PC-9 (cell line): ENCODE measurements around the gene RAET1L. TPM values are rescaled to one million over a fixed set of nuclear protein-coding genes. Genes with fewer than 3 reads are reported as not detected.
A peak's percentile ranks its signal among the peaks of the same experiment; 100 is the strongest.
"Not testable (repeated sequence)": the region's sequence is repeated elsewhere in the genome, so short reads cannot be mapped to it uniquely, and the experiment has no call there.

ENCODE experiments used
- Bru-seq: library from RNA; stranded (reverse); fragments of 400-500 nt; gene quantifications from one replicate; lab custom pipeline; 2021; lab: Mats Ljungman, UMichigan
- BruChase-seq, 2 experiments: library from RNA; stranded (reverse); fragments of 400-500 nt; gene quantifications; one replicate each; lab custom pipeline; 2021; lab: Mats Ljungman, UMichigan
- BruUV-seq: library from RNA; stranded (reverse); fragments of 400-500 nt; replicated peaks from 2 replicates; lab custom pipeline; 2021; lab: Mats Ljungman, UMichigan
- CTCF ChIA-PET: fragments of 300-600 bp; sonication (Branson Sonifier 250); formaldehyde crosslinking; loops from one replicate; lab custom pipeline; 2022; ENCODE audit warnings: antibody characterized with exemption; lab: Charles Lee
- POLR2A ChIA-PET: fragments of 300-600 bp; sonication (Branson Sonifier 250); formaldehyde crosslinking; loops from one replicate; lab custom pipeline; 2022; ENCODE audit warnings: antibody characterized with exemption; ENCODE audit not compliant: unreplicated experiment; lab: Charles Lee
- DNase-seq, 2 experiments: peaks; one replicate each; pipeline versions ENCODE4 v3.0.0 to v3.0.0-alpha.2; 2015 to 2022; ENCODE audit warnings: mixed read lengths in 1 of 2
- H2AFZ ChIP-seq: fragments of 200-600 bp; sonication (generic); 2 replicates; pipeline ENCODE4 v1.8.1; 2017; ENCODE audit warnings: antibody characterized with exemption
- H3F3A ChIP-seq: fragments of 200-600 bp; sonication (generic); 2 replicates; pipeline ENCODE4 v1.8.1; 2017; ENCODE audit warnings: antibody characterized with exemption, mild to moderate bottlenecking, low read depth; ENCODE audit not compliant: insufficient read depth
- H3K27ac ChIP-seq: fragments of 200-600 bp; sonication (generic); 2 replicates; pipeline ENCODE4 v1.6.1; 2016; ENCODE audit warnings: mixed run types
- H3K27me3 ChIP-seq: fragments of 200-600 bp; sonication (generic); 2 replicates; pipeline ENCODE4 v1.6.1; 2016; ENCODE audit warnings: low read depth, mixed run types; ENCODE audit not compliant: insufficient read depth
- H3K36me3 ChIP-seq: fragments of 200-600 bp; sonication (generic); 2 replicates; pipeline ENCODE4 v1.6.1; 2016; ENCODE audit warnings: low read depth, mixed run types
- H3K4me1 ChIP-seq: fragments of 200-600 bp; sonication (generic); replicated peaks from 2 replicates; pipeline ENCODE4 v1.6.1; 2016; ENCODE audit warnings: mixed run types; ENCODE audit not compliant: insufficient read depth
- H3K4me2 ChIP-seq: fragments of 200-600 bp; sonication (generic); 2 replicates; pipeline ENCODE4 v1.6.1; 2017; ENCODE audit warnings: mixed run types
- H3K4me3 ChIP-seq: fragments of 200-600 bp; sonication (generic); 2 replicates; pipeline ENCODE4 v1.6.1; 2016; ENCODE audit warnings: mixed run types
- H3K79me2 ChIP-seq: fragments of 200-600 bp; sonication (generic); 2 replicates; pipeline ENCODE4 v1.6.1; 2017; ENCODE audit warnings: low read depth, mixed run types
- H3K9me2 ChIP-seq: fragments of 200-600 bp; sonication (generic); 2 replicates; pipeline ENCODE4 v1.8.1; 2017; ENCODE audit warnings: mild to moderate bottlenecking; ENCODE audit not compliant: insufficient read depth
- H3K9me3 ChIP-seq: fragments of 200-600 bp; sonication (generic); 2 replicates; pipeline ENCODE4 v1.8.1; 2016; ENCODE audit warnings: low read depth; ENCODE audit not compliant: insufficient read depth
- H4K20me1 ChIP-seq: fragments of 200-600 bp; sonication (generic); 2 replicates; pipeline ENCODE4 v1.8.1; 2017; ENCODE audit not compliant: insufficient read depth
- CTCF ChIP-seq: fragments of 200-600 bp; sonication (generic); conservative IDR thresholded peaks from 2 replicates; pipeline ENCODE4 v1.6.1; 2017; ENCODE audit warnings: mixed run types, antibody characterized with exemption, mild to moderate bottlenecking, moderate library complexity
- EZH2 ChIP-seq: fragments of 200-600 bp; sonication (generic); IDR thresholded peaks from 2 replicates; pipeline ENCODE4 v1.8.0; 2017; ENCODE audit warnings: antibody characterized with exemption, low read depth
- intact Hi-C: fragments of 100-400 bp; cut with micrococcal nuclease; formaldehyde crosslinking; loops from one replicate; pipeline ENCODE4 v1.10.0; 2022; ENCODE audit not compliant: unreplicated experiment
- long read RNA-seq: library from polyadenylated mRNA; stranded (forward); transcript quantifications from one replicate; pipeline ENCODE4 v2.0.0, GENCODE V29; 2022
- total RNA-seq: library from RNA; stranded (reverse); gene quantifications from 2 replicates; pipeline ENCODE4 v1.2.3, GENCODE V29; 2021

The RAET1L gene
- total RNA-seq (1.2 and 2.8 TPM in 2 replicates), Bru-seq, nascent RNA (percentile 23 among the genes with signal in this experiment), BruChase-seq, experiment 1, labeled RNA remaining after a 2-hour chase (percentile 33 among the genes with signal in this experiment), BruChase-seq, experiment 2, labeled RNA remaining after a 6-hour chase (percentile 56 among the genes with signal in this experiment)
- long read RNA-seq, partial matches to known transcripts: 0 of 2 reads
- long read RNA-seq, other reads (novel, unspliced or antisense): 0 of 2 reads

- CTCF ChIA-PET: no interaction called here
- intact Hi-C loops: loop anchor here (2.0 kb wide), 1 partner anchor 43 kb away; the partner anchor contains the start of gene ULBP3
- BruUV-seq: TSS peak; percentile 73
Observed at GRCh38 chr6:150025201-150025917, at the start of gene RAET1L. Gene RAET1L (minus strand): TSS chr6:150025532. CDS start chr6:150025471, 61 bp downstream.

GRCh38 chr6:150075034-150075421 lies 49.7 kb upstream of the RAET1L start:
- Histone ChIP-seq H3K9me3 (no peaks in the 10 kb centered on the region), H3K79me2 (no peaks in the 10 kb centered on the region), H3K4me1 (peaks cover 27% of the 10 kb centered on the region), H3K4me3 (no peak overlapping the region), H2AFZ (no peak overlapping the region), H3K36me3 (no peaks in the 10 kb centered on the region), H3F3A (peaks cover 24% of the 10 kb centered on the region; the same call in 1 of the 2 replicates), H3K27me3 (no peaks in the 10 kb centered on the region), H3K4me2 (no peak overlapping the region), H3K27ac (no peak overlapping the region), H3K9me2 (no peaks in the 10 kb centered on the region), H4K20me1 (no peaks in the 10 kb centered on the region)
- ChIA-PET POLR2A (no interaction called here), CTCF (no interaction called here)
- intact Hi-C loops: no loop called here
- TF ChIP-seq CTCF (no peak), EZH2 (no peak)
- DNase-seq: no peak
- BruUV-seq: no TSS peak

More at GRCh38 chr6:150025201-150025917, at the start of gene RAET1L:
- Histone ChIP-seq H3K4me1 (peaks cover 19% of the 10 kb centered on the region), H3K79me2 (no peaks in the 10 kb centered on the region), H4K20me1 (no peaks in the 10 kb centered on the region), H3K36me3 (no peaks in the 10 kb centered on the region), H3K9me2 (no peaks in the 10 kb centered on the region), H3K4me3 (peak within 1 kb of the TSS; percentile 53; the same call in 1 of the 2 replicates), H3K27ac (peak within 1 kb of the TSS; percentile 43; the same call in 1 of the 2 replicates), H3K27me3 (no peaks in the 10 kb centered on the region), H3K4me2 (peak within 1 kb of the TSS; percentile 88), H3F3A (peaks cover 7% of the 10 kb centered on the region; the same call in 1 of the 2 replicates), H2AFZ (peak within 1 kb of the TSS; percentile 81), H3K9me3 (no peaks in the 10 kb centered on the region)
- POLR2A ChIA-PET: interaction anchor here (0.6 kb wide), 1 partner anchor 1055 kb away, joined by 3 read pairs; no protein-coding TSS in a partner anchor
- TF ChIP-seq EZH2: no peak
- TF ChIP-seq CTCF: no peak
- peak; percentile 59 to 81 for DNase-seq

GRCh38 chr6:150074396-150075033 lies 49.2 kb upstream of the RAET1L start:
- H2AFZ ChIP-seq, H3K27me3 ChIP-seq, CTCF ChIA-PET, H3K9me3 ChIP-seq, H3K79me2 ChIP-seq, H3K4me2 ChIP-seq, H4K20me1 ChIP-seq, DNase-seq, H3K27ac ChIP-seq, H3K4me3 ChIP-seq, H3K36me3 ChIP-seq, H3K9me2 ChIP-seq, POLR2A ChIA-PET, BruUV-seq: not testable (repeated sequence)
- H3F3A ChIP-seq: peaks cover 28% of the 10 kb centered on the region; the same call in 1 of the 2 replicates
- intact Hi-C loops: loop anchor here (5.0 kb wide), 1 partner anchor 323 kb away; no protein-coding TSS in a partner anchor
- H3K4me1 ChIP-seq: peaks cover 27% of the 10 kb centered on the region
